Measurements from ENCODE around the gene MASP2. TPM values are rescaled to one million over a fixed set of nuclear protein-coding genes. Genes with fewer than 3 reads are reported as not detected.

MASP2 gene
- total and polyA plus RNA-seq, 9 of the 15 experiments (the other 6 are each of a cell fraction or from before 2014, with no cell fraction given): 0.01 to 0.23 (median 0.06) TPM; not detected in 3

DNA sequence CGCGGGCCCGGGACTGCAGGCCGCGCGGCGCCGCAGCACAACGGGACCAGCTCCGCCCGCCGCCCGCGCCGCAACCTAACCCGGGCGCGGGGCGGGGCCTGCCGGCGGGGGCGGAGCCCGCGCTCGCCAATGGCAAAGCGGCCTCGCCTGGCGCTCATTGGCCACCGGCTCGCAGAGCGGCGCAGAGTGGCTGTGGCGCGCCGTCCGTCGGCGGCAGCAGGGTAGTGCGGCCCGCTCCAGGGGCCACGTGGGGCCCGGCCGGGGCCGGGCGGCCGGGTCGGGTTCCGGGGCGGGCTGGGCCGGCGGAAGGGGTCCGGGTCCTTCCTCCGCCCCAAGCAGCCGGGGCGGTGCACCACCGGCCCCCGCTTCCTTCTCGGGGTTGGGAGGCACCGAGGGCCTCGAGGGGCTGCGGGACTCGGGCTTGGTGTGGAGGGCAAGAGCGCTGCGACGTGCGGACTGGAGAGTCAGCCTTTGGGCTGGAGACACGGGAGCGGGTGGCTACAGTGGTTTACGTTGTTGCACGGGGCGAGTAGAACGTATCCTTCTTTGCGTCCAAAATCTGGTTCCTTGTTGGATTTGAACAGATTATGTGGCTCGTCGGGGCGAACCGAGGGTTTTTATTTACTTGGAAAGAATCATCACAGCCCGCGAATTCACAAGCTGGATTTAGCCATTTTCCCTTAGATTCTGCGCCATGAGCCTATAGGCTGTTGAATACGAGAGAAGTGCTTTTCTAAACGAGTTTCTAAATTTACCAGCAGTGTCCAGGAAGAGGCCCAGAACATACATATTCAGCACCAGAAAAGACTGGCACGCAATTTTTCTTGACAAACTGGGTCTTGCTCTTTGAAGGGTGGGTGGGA, 13.2 kb upstream of the MASP2 start, which contains the start of gene SRM (continued):
- TF ChIP-seq ZBTB40 (IDR thresholded peaks at IDR 0.05) (peak; percentile 72), ZBTB40 (CRISPR knock-in tag; IDR thresholded peaks at IDR 0.05) (no peak), RBM22 (IDR thresholded peaks at IDR 0.05; ENCODE audit: low read depth, low read length, poor library complexity, severe bottlenecking) (no peak), HINFP (tag; conservative IDR thresholded peaks at IDR 0.05; ENCODE audit: low read depth) (no peak), TCF7 (IDR thresholded peaks at IDR 0.05; ENCODE audit: borderline replicate concordance) (no peak), IFI16 (CRISPR knock-in tag; IDR thresholded peaks at IDR 0.05) (no peak), L3MBTL2 (IDR thresholded peaks at IDR 0.05) (peak; percentile 85), ZNF717 (CRISPR knock-in tag; IDR thresholded peaks at IDR 0.05) (no peak), ETV5 (CRISPR knock-in tag; IDR thresholded peaks at IDR 0.05; ENCODE audit: low read depth) (no peak), ZNF655 (CRISPR knock-in tag; IDR thresholded peaks at IDR 0.05) (no peak), CBX2 (IDR thresholded peaks at IDR 0.05; ENCODE audit: insufficient read depth, low read length, poor library complexity, severe bottlenecking) (no peak)
- TF ChIP-seq, protein P1, sequence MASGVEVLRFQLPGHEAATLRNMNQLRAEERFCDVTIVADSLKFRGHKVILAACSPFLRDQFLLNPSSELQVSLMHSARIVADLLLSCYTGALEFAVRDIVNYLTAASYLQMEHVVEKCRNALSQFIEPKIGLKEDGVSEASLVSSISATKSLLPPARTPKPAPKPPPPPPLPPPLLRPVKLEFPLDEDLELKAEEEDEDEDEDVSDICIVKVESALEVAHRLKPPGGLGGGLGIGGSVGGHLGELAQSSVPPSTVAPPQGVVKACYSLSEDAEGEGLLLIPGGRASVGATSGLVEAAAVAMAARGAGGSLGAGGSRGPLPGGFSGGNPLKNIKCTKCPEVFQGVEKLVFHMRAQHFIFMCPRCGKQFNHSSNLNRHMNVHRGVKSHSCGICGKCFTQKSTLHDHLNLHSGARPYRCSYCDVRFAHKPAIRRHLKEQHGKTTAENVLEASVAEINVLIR (CRISPR knock-in tag; IDR thresholded peaks at IDR 0.05): peak; percentile 68; the same call in 1 of the 2 replicates
- TF ChIP-seq, protein P2, sequence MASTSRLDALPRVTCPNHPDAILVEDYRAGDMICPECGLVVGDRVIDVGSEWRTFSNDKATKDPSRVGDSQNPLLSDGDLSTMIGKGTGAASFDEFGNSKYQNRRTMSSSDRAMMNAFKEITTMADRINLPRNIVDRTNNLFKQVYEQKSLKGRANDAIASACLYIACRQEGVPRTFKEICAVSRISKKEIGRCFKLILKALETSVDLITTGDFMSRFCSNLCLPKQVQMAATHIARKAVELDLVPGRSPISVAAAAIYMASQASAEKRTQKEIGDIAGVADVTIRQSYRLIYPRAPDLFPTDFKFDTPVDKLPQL (IDR thresholded peaks at IDR 0.05; ENCODE audit: extremely low read depth, insufficient read length): no peak
